GM12892 (cell line): ENCODE data around the gene SUPT7L.

Experiments used
- POLR2A ChIP-seq: IDR thresholded peaks from 2 replicates; pipeline ENCODE4 v1.6.1; 2011; ENCODE audit warnings: low read depth, low read length, control low read depth
- POLR2AphosphoS5 ChIP-seq: IDR thresholded peaks from 2 replicates; pipeline ENCODE4 v1.6.1; 2011; ENCODE audit warnings: low read depth, low read length, control low read depth
- TAF1 ChIP-seq: IDR thresholded peaks from 2 replicates; pipeline ENCODE4 v1.6.1; 2011; ENCODE audit warnings: low read depth, mild to moderate bottlenecking, control low read depth, low read length, borderline replicate concordance

- TF ChIP-seq TAF1 (no peak), POLR2A (no peak), POLR2AphosphoS5 (no peak)
Measured at GRCh38 chr2:27713201-27713600, 49.8 kb upstream of the SUPT7L start.
